OCI-LY7 (cell line): ENCODE measurements around the gene SLFN12L.

Experiments
- EZH2phosphoT487 ChIP-seq: fragments of 200-600 bp; sonication (generic); IDR thresholded peaks from 2 replicates; pipeline ENCODE4 v1.6.1; 2018; ENCODE audit warnings: low read depth, borderline replicate concordance, mild to moderate bottlenecking, mixed run types, antibody characterized with exemption, low read length, moderate library complexity, mixed read lengths
- TF ChIP-seq, protein P1 (sequence below): fragments of 200-600 bp; sonication (generic); conservative IDR thresholded peaks from 2 replicates; pipeline ENCODE4 v1.5.1; 2014; ENCODE audit warnings: mild to moderate bottlenecking, antibody characterized with exemption, low read length, moderate library complexity, mixed read lengths

- TF ChIP-seq, protein P1, sequence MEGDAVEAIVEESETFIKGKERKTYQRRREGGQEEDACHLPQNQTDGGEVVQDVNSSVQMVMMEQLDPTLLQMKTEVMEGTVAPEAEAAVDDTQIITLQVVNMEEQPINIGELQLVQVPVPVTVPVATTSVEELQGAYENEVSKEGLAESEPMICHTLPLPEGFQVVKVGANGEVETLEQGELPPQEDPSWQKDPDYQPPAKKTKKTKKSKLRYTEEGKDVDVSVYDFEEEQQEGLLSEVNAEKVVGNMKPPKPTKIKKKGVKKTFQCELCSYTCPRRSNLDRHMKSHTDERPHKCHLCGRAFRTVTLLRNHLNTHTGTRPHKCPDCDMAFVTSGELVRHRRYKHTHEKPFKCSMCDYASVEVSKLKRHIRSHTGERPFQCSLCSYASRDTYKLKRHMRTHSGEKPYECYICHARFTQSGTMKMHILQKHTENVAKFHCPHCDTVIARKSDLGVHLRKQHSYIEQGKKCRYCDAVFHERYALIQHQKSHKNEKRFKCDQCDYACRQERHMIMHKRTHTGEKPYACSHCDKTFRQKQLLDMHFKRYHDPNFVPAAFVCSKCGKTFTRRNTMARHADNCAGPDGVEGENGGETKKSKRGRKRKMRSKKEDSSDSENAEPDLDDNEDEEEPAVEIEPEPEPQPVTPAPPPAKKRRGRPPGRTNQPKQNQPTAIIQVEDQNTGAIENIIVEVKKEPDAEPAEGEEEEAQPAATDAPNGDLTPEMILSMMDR: no peak
- TF ChIP-seq EZH2phosphoT487: no peak
These were observed 37.9 kb downstream of the SLFN12L start for GRCh38 chr17:35499548-35499947.
